Karpas-422 (cell line): ENCODE data around the gene CCNL1. TPM values are rescaled to one million over a fixed set of nuclear protein-coding genes. Genes with fewer than 3 reads are reported as not detected.
"Not testable (repeated sequence)": the region's sequence is repeated elsewhere in the genome, so short reads cannot be mapped to it uniquely, and the experiment has no call there.

Experiments used
- DNase-seq: peaks from one replicate; pipeline ENCODE4 v3.0.0-alpha.2; 2015
- H2AFZ ChIP-seq: fragments of 200-600 bp; sonication (generic); 2 replicates; pipeline ENCODE4 v1.6.1; 2014; ENCODE audit warnings: antibody characterized with exemption, low read length, mixed read lengths
- H3K27ac ChIP-seq: fragments of 200-600 bp; sonication (generic); 2 replicates; pipeline ENCODE4 v1.5.1; 2014; ENCODE audit warnings: mild to moderate bottlenecking, low read length, moderate library complexity
- H3K27me3 ChIP-seq: fragments of 200-600 bp; sonication (generic); 2 replicates; pipeline ENCODE4 v1.6.1; 2014; ENCODE audit warnings: low read length, mixed read lengths
- H3K36me3 ChIP-seq: fragments of 200-600 bp; sonication (generic); 2 replicates; pipeline ENCODE4 v1.6.1; 2014; ENCODE audit warnings: low read length, mixed read lengths; ENCODE audit not compliant: insufficient read depth
- H3K4me1 ChIP-seq: fragments of 200-600 bp; sonication (generic); 2 replicates; pipeline ENCODE4 v1.6.1; 2014; ENCODE audit warnings: mild to moderate bottlenecking, low read length, mixed read lengths
- H3K4me2 ChIP-seq: fragments of 200-600 bp; sonication (generic); 2 replicates; pipeline ENCODE4 v1.6.1; 2014; ENCODE audit warnings: low read length, low read depth, mild to moderate bottlenecking; ENCODE audit not compliant: poor library complexity, severe bottlenecking
- H3K4me3 ChIP-seq: fragments of 200-600 bp; sonication (generic); 2 replicates; pipeline ENCODE4 v1.5.1; 2014; ENCODE audit warnings: mild to moderate bottlenecking, antibody characterized with exemption, low read length, mixed read lengths
- H3K79me2 ChIP-seq: fragments of 200-600 bp; sonication (generic); 2 replicates; pipeline ENCODE4 v1.6.1; 2014; ENCODE audit warnings: mild to moderate bottlenecking, low read length, mixed read lengths
- H3K9ac ChIP-seq: fragments of 200-600 bp; sonication (generic); 2 replicates; pipeline ENCODE4 v1.6.0; 2014; ENCODE audit warnings: low read length
- H3K9me2 ChIP-seq: fragments of 200-600 bp; sonication (generic), shearing (Covaris generic); replicated peaks from 2 replicates; pipeline ENCODE4 v1.6.0; 2014; ENCODE audit warnings: mild to moderate bottlenecking, low read length, moderate library complexity; ENCODE audit not compliant: insufficient read depth
- H3K9me3 ChIP-seq: fragments of 300-700, 200-600 bp; sonication (generic); 2 replicates; pipeline ENCODE4 v1.6.1; 2014; ENCODE audit warnings: low read length, mixed read lengths
- H4K20me1 ChIP-seq: fragments of 200-600 bp; sonication (generic); 2 replicates; pipeline ENCODE4 v1.6.1; 2014; ENCODE audit warnings: mild to moderate bottlenecking, antibody characterized with exemption, low read length, low read depth; ENCODE audit not compliant: insufficient read depth
- total RNA-seq: library from RNA; depleted of rRNA; stranded (reverse); fragments of >200 nt; shearing (Covaris generic); gene quantifications from 2 replicates; pipeline ENCODE4 v1.2.3, GENCODE V29; 2014; ENCODE audit warnings: low replicate concordance

CCNL1 gene
- total RNA-seq, 1 experiment from 2014 or later = 221 TPM

DNA sequence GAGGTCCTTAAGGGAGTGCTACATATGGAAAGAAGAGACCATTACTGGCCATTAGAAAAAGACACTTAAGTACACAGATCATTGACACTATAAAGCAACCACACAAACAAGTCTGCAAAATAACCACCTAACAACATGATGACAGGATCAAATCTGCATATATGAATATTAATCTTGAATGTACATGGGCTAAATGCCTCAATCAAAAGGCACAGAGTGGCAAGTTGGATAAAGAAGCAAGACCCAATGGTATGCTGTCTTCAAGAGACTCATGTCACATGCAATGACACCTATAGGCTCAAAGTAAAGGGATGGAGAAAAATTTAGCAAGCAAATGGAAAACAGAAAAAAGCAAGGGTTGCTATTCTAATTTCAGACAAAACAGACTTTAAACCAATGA lies 28.4 kb upstream of the CCNL1 start:
- Histone ChIP-seq H3K27me3 (peaks cover 2% of the 10 kb centered on the region; the same call in 1 of the 2 replicates), H4K20me1 (no peaks in the 10 kb centered on the region), H3K9me2 (no peaks in the 10 kb centered on the region), H3K36me3 (no peaks in the 10 kb centered on the region), H3K27ac (no peak overlapping the region), H3K79me2 (no peaks in the 10 kb centered on the region), H3K4me3 (no peak overlapping the region), H2AFZ (no peak overlapping the region), H3K4me2 (no peak overlapping the region), H3K9ac (no peak overlapping the region), H3K9me3 (no peaks in the 10 kb centered on the region; the same call in 1 of the 2 replicates), H3K4me1 (no peaks in the 10 kb centered on the region)
- no peak for DNase-seq

DNA sequence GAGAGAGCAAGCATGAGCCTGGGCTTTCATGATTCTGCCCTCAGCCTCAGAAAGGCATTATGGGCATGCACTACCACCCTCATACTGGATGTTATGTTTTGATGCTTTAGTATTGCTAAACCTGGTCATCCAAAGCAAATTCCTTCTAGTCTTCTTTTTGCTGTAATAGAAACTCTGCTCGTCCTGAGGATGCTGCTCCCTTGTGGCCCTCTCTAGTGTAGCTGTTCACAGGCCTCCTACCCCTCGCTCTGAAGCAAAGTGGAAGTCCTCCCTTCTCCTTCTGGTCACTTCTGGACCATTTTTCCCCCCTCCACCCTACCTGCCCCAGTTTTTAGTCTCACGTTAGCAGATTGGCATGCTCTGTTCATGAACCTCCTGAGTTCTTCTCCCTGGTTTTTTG lies 22.9 kb upstream of the CCNL1 start:
- no peaks in the 10 kb centered on the region for H3K4me1 ChIP-seq
- H4K20me1 ChIP-seq = no peaks in the 10 kb centered on the region
- no peaks in the 10 kb centered on the region for H3K27me3 ChIP-seq
- no peaks in the 10 kb centered on the region for H3K36me3 ChIP-seq
- H3K4me3 ChIP-seq = no peak overlapping the region
- DNase-seq = no peak
- H3K4me2 ChIP-seq = no peak overlapping the region
- no peak overlapping the region for H2AFZ ChIP-seq
- no peak overlapping the region for H3K27ac ChIP-seq
- H3K79me2 ChIP-seq = no peaks in the 10 kb centered on the region
- no peaks in the 10 kb centered on the region for H3K9me2 ChIP-seq
- H3K9me3 ChIP-seq = no peaks in the 10 kb centered on the region; the same call in 1 of the 2 replicates
- no peak overlapping the region for H3K9ac ChIP-seq

DNA sequence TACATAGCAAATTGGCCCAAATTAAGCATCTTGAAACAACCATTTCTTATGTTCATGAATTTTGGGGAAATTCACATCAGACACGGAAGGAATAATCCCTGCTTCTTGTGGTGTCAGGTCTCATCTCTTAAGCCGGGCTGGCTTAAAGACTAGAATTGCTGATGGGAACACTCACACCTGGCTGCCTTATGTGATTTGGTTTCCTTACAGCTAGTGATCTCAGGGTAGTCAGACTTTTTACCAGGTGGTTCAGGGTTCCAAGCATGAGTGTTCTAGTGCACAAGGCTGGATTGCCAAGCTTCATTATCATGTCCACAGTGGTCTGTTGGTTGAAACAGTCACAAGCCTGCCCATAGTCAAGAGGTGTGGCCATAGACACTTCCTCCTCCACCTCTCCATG lies 20.3 kb upstream of the CCNL1 start:
- Histone ChIP-seq H2AFZ (no peak overlapping the region), H3K79me2 (peaks cover 14% of the 10 kb centered on the region), H3K9ac (no peak overlapping the region), H3K4me1 (peaks cover 9% of the 10 kb centered on the region), H3K27ac (no peak overlapping the region), H3K27me3 (no peaks in the 10 kb centered on the region), H3K9me3 (peaks cover 5% of the 10 kb centered on the region; the same call in 1 of the 2 replicates), H3K4me2 (no peak overlapping the region), H3K9me2 (no peaks in the 10 kb centered on the region), H4K20me1 (no peaks in the 10 kb centered on the region), H3K4me3 (no peak overlapping the region), H3K36me3 (peaks cover 9% of the 10 kb centered on the region; the same call in 1 of the 2 replicates)
- DNase-seq = no peak

DNA sequence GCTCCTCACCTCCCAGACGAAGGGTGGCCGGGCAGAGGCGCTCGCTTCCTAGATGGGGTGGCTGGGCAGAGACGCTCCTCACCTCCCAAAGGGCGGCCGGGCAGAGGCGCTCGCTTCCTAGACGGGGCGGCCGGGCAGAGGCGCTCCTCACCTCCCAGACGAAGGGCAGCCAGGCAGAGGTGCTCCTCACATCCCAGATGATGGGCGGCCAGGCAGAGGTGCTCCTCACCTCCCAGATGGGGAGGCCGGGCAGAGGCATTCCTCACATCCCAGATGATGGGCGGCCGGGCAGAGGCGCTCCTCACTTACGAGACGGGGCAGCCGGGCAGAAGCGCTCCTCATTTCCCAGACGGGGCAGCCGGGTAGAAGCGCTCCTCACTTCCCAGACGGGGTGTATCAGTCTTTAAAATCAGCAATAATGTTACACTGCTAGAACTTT lies 19.4 kb upstream of the CCNL1 start:
- Histone ChIP-seq H3K79me2 (peaks cover 16% of the 10 kb centered on the region), H3K4me2 (no peak overlapping the region), H3K4me3 (no peak overlapping the region), H4K20me1 (no peaks in the 10 kb centered on the region), H2AFZ (no peak overlapping the region), H3K27ac (no peak overlapping the region), H3K9ac (no peak overlapping the region), H3K9me3 (peaks cover 5% of the 10 kb centered on the region; the same call in 1 of the 2 replicates), H3K36me3 (peaks cover 9% of the 10 kb centered on the region; the same call in 1 of the 2 replicates), H3K27me3 (no peaks in the 10 kb centered on the region), H3K9me2 (no peaks in the 10 kb centered on the region), H3K4me1 (peaks cover 12% of the 10 kb centered on the region)
- no peak for DNase-seq

DNA sequence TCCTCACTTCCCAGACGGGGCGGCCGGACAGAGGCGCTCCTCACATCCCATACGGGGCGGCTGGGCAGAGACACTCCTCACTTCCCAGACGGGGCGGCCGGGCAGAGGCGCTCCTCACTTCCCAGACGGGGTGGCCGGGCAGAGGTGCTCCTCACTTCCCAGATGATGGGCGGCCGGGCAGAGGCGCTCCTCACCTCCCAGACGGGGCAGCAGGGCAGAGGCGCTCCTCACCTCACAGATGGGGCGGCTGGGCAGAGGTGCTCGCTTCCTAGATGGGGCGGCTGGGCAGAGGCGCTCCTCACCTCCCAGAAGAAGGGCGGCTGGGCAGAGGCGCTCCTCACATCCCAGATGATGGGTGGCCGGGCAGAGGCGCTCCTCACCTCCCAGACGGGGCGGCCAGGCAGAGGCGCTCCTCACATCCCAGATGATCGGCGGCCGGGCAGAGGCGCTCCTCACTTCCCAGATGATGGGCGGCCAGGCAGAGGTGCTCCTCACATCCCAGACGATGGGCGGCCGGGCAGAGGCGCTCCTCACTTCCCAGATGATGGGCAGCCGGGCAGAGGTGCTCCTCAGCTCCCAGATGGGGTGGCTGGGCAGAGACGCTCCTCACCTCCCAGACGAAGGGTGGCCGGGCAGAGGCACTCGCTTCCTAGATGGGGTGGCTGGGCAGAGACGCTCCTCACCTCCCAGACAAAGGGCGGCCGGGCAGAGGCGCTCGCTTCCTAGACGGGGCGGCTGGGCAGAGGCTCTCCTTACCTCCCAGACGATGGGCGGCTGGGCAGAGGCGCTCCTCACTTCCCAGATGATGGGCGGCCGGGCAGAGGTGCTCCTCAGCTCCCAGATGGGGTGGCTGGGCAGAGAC lies 18.8 kb upstream of the CCNL1 start:
- H3K4me3 ChIP-seq, H3K9me2 ChIP-seq, H3K9ac ChIP-seq, H3K4me2 ChIP-seq, H3K27ac ChIP-seq, H3K9me3 ChIP-seq, H4K20me1 ChIP-seq, H3K36me3 ChIP-seq, DNase-seq, H2AFZ ChIP-seq, H3K27me3 ChIP-seq: not testable (repeated sequence)
- peaks cover 18% of the 10 kb centered on the region for H3K4me1 ChIP-seq
- H3K79me2 ChIP-seq = peaks cover 16% of the 10 kb centered on the region

DNA sequence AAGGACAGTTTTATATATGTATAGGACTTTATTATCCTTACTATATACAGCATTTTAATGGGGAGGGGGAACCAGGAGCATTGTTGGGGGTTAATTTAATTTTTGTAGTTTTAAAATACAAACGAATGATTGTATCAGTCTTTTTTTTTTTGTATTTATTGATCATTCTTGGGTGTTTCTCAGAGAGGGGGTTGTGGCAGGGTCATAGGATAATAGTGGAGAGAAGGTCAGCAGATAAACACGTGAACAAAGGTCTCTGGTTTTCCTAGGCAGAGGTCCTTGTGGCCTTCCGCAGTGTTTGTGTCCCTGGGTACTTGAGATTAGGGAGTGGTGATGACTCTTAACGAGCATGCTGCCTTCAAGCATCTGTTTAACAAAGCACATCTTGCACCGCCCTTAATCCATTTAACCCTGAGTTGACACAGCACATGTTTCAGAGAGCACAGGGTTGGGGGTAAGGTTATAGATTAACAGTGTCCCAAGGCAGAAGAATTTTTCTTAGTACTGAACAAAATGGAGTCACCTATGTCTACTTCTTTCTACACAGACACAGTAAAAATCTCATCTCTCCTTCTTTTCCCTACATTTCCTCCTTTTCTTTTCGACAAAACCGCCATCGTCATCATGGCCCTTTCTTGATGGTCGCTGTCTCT lies 18.0 kb upstream of the CCNL1 start:
- not testable (repeated sequence) for H4K20me1 ChIP-seq, H3K4me2 ChIP-seq, H3K27me3 ChIP-seq, DNase-seq, H3K36me3 ChIP-seq, H3K9me2 ChIP-seq, H2AFZ ChIP-seq, H3K4me3 ChIP-seq, H3K9ac ChIP-seq, H3K27ac ChIP-seq, H3K9me3 ChIP-seq
- Histone ChIP-seq H3K4me1 (peaks cover 19% of the 10 kb centered on the region), H3K79me2 (peaks cover 16% of the 10 kb centered on the region)

GRCh38 chr3:157176934-157177333 lies 17.0 kb upstream of the CCNL1 start:
- DNase-seq = no peak
- Histone ChIP-seq H3K4me2 (no peak overlapping the region), H2AFZ (no peak overlapping the region), H3K36me3 (peaks cover 9% of the 10 kb centered on the region; the same call in 1 of the 2 replicates), H3K4me1 (peaks cover 19% of the 10 kb centered on the region), H3K27me3 (no peaks in the 10 kb centered on the region), H3K9ac (no peak overlapping the region), H4K20me1 (no peaks in the 10 kb centered on the region), H3K27ac (no peak overlapping the region), H3K9me3 (peaks cover 5% of the 10 kb centered on the region; the same call in 1 of the 2 replicates), H3K4me3 (no peak overlapping the region), H3K79me2 (peaks cover 16% of the 10 kb centered on the region), H3K9me2 (no peaks in the 10 kb centered on the region)
